ENCODE results near the gene ZNF749.

The ZNF749 gene

DNA sequence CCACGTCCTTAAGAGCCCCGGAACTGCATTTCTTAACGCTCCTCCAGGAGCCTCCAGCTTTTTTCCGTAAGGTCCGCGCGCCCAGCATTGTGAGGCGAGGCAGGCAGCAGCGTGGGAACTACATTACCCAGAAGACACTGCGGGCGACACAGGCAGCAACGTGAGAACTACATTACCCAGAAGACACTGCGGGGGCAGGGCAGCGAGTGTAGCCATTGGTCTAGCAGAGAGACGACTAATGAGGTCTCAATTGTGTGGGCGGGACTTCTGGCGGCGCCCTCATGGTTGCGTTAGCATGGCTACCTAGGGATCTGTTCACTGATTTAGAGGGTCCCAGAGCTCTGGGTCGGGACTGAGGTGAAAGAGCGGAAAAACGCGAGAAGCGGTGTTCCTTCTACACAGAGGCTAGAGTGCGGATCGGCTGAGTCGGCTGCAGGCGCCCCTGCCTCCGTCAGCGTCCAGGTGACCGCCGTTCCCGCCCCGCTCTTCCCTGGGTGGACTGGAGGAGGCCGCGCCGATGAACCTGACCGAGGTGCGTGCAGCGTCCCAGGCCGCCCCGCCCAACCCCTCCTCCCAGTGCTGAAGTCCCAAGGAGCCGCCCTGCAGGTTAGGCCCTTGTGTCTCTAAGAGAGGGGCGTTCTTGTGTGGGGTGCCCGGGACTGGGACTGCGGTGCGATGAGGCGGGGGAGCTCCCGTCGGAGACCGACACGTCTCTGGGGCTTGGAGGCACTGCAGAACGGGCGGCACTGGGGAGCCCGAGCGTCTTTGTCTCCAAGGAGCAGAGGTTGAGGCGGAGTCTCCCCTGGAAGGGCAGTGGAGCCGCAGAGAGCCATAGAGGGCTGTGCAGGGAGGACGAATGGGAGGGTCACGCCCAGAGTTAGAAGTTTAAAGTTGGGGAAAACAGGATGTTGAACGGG, at the start of gene ZNF749:
TSS of gene ZNF749 (plus strand) at position 264 of the 917 bp plus-strand sequence. CDS start at position 518, 254 bp downstream.
- DNase-seq, result peak; percentile 93

DNA sequence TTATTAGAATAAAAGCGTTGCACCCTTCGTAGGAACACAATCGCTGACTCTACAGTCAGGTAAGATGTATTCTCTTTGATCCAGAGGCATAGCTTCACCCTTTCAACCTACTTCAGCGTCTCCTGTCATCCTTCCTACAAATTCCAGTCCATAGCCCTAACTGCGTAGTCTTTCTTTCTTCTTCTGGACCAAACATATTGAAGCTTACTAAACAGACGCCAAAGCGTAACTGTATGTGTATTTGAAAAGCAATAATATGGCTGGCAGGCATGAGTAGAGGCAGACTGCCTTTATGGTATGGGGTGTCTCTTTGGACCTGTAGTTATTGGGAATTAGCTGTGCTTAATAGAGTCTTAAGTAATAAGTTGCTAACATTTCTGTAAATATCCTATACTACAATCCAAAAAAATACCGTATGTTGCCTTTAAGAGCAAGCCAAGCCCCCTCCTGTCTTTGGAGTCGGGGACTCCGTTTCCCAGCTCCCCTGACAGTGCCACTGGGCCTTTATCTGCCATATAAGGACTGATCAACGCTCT, 45.9 kb upstream of the ZNF749 start:
- DNase-seq, result no peak

DNA sequence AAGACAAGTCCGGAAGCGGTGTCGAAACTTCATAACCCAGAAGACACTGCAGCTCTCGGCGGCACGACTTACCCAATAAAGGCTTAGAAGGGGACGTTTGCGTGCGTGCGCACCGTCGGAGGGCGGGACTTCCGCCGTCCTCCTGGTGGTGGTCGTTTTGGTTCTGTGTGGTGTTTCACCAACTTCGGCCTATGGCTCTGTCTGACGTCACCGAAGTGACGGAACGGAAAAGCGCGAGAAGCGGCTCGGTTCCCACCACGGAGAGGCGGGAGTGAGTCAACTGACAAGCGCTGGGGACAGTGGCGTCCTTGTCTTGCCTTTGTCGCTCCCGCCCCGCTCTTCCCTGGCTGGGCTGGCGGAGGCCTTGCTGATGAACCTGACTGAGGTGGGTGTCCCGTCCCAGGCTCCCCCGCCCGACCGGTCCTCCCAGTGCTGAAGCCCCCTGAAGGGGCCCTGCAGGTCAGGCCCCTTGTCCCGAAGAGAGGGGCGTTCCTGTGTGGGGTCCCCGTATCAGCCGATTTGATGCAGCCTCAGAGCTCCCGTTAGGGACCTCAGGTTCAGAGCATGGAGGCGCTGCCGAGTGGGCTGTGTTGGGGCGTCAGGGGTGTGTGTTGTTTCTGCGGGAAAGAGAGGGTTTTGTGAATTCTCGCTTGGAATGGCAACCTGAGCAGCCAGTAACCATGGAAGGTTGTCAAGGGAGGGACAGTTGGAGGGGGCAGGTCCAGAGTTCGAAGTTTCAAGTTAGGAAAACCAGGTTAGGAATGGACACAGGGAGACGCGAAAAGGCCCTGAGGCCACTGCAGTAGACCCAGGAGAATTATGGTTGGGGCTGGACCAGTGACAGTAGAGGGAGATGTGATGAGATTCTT, 45.2 kb upstream of the ZNF749 start, which contains the start of gene ZNF548:
TSS of gene ZNF548 (plus strand) at position 125 of the 869 bp plus-strand sequence. CDS start at position 371, 246 bp downstream.
- peak; percentile 95 for DNase-seq

DNA sequence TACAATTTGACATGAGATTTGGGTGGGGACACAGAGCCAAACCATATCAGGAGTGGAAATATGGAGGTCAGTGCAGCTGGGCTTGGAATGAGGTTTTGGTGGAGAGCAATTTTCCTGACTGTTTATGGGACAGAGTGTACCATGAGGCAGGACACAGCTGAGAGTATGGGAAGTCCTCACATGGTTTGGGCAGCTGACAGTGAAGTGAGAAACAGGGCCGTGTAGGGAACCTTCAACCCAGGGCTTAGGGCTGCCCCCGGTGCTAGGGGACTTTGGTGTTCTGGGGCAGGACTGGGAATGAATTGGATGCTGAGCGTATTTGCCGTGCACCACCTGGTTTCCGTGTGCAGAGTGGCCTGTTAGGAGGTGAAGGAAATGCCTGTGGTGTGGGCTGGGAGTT, 39.4 kb upstream of the ZNF749 start:
- no peak for DNase-seq

DNA sequence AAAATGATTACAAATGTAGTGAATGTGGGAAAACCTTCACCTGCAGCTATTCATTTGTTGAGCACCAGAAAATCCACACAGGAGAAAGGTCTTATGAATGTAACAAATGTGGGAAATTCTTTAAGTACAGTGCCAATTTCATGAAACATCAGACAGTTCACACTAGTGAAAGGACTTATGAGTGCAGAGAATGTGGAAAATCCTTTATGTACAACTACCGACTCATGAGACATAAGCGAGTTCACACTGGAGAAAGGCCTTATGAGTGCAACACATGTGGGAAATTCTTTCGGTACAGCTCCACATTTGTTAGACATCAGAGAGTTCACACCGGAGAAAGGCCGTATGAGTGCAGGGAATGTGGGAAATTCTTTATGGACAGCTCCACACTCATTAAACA, 36.3 kb upstream of the ZNF749 start:
- no peak for DNase-seq

DNA sequence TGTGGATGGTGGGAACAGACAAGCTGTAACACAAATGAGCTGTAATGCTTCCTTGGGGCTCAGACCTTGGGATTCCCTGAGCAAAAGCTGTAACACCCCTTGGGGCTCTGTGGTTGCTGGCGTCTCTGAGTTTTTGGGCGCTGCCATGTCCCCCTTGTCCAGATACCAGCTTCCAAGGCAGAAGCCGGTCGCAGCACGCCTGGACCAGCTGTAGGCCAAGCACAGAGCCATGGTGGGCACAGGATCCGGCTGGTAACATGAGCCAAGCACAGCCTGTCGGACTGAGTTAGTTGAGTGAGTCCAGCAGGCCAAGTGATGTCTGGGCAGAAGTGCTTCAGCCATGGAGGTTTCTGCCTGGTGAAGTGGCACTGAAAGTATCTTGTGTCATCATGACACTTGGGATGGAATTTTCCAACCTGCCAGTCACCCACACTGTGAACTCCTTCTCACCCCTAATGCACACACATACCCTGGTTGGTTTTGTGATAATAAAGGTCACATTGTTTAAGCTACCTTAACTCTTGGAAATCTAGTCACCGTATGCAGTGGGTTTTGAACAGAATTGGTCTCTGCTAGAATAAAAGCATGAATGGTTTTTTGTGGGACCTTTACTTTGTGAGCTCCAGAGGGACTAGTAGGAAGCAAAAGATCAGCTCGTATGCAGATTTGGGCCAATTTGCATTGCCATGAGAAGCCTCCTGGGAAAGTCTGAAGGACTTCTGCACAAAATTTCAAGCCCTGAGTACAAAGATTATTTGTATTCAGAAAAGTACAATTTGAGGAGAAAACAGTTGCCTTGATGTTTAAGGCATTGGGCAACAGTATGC, 31.2 kb upstream of the ZNF749 start:
- DNase-seq, result no peak

DNA sequence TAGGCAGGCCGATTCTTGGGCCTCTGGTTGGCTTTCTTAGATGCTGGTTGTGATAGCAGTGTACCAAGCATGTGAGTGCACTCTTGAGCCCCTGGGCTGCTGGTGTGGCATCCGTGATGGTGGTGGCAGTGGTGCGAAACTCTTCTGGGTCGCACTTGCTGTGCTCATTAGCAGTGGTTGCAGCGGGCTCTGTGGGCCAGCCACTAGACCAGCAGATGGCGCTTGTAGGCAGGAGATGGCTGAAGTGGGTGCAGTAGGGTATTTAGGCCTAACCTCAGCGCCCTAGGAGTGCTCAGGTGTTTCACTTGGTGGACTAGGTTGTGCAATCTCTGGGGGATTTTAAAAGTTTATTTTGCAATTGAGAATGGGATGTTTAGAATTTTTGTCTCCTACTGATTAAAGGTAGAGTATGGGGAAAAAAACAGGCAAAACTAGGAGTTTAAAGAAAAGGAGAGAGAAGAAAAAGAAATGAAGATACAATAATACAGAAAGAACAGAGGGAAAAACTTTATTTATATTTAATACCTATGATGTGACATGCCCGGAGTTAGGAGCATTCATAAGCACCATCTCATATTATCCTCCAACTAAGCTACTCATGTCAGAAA, 28.5 kb upstream of the ZNF749 start:
- DNase-seq, result peak; percentile 62

DNA sequence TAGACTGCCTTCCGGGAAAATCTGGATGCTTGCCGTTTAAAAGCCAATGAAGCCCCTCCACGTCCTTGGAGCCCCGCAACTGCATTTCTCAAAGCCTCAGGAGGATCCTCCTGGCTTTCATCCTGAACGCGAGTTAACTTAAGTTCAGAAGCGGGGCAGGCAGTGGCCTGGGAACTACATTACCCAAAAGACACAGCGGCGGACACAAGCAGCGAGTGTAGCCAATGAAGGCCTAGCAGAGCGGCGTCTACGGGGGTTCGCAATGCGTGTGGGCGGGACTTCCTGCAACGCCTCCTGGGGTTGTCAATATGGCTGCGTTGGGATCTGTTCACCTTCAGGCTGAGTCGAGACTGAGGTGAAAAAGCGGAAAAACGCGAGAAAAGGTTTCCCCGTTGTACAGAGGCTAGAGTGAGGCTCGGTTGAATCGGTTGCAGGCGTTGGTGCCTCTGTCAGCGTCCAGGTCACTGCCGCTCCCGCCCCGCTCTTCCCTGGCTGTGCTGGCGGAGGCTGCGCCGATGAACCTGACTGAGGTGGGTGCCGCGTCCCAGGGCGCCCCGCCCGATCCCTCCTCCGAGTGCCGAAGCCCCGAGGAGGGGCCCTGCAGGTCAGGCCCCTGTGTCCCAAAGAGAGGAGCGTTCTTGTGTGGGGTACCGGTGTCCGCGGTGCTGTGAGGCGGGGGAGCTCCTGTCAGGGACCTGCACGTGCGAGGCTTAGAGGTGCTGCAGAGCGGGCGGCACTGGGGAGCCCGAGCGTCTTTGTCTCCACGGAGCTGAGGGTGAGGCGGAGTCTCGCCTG, 24.1 kb upstream of the ZNF749 start, which contains the start of gene ZNF17:
TSS of gene ZNF17 (plus strand) at position 285 of the 795 bp plus-strand sequence. CDS start 2,455 bp downstream, outside the sequence.
- DNase-seq, result peak; percentile 87

DNA sequence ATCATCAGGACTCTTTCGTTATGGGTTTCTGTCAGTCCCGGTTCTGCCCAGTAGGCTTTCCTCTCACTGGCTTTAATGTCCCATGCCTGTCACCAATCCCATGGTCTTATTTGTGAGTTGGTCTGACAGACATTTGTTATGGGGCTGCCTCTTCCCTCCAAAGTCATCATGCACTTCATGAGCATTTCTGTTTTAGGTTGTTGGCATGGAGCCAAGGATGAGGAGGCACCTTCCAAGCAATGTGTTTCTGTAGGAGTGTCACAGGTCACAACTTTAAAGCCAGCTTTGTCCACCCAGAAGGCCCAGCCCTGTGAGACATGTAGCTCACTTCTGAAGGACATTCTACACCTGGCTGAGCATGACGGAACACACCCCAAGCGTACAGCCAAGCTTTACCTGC, 15.7 kb upstream of the ZNF749 start:
- no peak for DNase-seq

DNA sequence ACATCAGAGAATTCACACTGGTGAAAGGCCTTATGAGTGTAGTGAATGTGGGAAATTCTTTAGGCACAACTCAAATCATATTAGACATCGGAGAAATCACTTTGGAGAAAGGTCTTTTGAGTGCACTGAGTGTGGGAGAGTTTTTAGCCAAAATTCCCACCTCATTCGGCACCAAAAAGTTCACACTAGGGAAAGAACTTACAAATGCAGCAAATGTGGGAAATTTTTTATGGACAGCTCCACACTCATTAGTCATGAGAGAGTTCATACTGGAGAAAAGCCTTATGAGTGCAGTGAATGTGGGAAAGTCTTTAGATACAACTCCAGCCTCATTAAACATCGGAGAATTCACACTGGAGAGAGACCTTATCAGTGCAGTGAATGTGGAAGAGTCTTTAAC, 14.1 kb upstream of the ZNF749 start:
- no peak for DNase-seq

DNA sequence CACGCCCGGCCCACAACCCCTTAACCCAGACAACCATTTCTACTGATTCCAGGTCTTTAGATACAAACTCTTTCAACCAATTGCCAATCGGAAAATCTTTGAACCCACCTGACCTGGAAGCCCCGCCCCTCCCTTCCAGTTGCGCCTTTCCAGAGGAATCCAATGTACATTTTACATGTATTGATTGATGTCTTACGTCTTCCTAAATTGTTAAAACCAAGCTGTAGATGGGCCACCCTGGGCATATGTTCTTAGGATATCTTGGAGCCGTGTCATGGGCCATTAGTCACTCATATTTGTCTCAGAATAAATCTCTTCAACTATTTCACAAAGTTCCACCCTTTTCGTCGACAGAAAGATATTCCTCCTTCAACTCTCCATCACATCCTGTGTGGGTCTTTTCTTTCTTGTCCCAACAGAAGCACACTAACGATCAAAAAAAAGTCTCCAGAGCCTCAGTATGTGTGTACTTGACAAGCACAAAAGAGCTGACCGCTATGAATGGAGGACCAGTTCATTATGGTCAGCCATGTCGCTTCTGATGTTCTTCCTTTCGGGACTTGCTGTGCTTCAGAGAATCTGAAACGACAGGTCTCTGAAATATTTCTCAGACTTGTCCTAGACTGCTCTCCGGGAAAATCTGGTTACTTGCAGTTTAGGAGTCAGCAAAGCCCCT, 601 bp upstream of the ZNF749 start:
- DNase-seq, result no peak

DNA sequence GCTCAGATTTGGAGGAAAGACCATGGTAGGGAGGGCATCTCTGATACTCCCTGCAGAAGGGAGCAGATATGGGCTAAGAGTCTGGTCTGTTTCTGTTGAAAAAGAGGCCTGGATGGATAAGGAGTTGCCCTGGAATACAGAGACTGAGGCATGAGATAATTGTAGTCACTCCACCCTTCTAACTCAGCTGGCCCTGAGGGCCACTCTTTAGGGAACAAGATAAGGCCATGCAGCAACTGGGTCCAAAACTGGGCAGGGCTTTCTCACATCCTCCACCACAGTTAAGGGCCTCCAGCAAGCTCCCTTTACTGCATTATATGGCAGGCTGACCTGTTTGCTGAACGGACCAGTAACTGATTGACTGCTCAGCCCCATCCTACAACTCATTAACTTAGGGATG, 1.3 kb downstream of the ZNF749 start:
- no peak for DNase-seq

DNA sequence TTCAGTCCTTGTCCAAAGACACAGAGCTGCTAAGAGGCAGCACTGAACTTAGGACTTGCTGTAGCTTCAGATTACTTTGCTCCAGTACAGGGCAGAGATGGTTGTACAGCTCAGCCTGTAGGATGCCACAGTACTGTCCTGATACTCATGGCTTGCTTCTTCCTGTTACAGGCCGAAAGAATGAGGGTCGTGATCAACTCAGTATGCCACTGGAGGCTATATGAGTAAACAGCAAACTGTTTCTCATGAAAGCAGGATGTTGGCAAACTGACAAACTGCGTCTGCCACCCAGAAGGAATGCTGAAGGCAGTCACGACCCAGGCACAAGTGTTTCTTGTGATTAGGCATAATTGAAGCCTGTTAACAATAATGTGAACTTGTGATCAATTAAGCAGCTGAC, 2.8 kb downstream of the ZNF749 start:
- DNase-seq, result no peak

DNA sequence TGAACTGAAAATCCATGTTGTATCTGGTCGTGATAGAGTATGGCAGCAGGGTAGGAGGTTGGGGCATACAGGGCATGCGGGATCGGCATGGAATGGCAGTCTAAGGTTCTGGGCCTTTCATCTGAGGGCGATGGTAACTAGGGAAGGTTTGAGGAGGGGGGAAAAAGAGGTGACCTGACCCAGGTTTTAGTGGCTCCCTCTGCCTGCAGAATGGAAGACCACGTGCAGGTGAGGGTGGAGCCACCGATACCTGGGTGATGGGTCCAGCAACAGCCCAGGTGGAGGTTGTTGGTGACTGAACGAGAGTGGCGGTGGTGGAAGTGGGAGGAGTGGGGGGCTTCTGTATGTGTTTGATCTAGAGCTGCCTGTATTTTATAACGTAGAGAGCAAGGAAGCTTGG, 3.8 kb downstream of the ZNF749 start:
- DNase-seq, result no peak

DNA sequence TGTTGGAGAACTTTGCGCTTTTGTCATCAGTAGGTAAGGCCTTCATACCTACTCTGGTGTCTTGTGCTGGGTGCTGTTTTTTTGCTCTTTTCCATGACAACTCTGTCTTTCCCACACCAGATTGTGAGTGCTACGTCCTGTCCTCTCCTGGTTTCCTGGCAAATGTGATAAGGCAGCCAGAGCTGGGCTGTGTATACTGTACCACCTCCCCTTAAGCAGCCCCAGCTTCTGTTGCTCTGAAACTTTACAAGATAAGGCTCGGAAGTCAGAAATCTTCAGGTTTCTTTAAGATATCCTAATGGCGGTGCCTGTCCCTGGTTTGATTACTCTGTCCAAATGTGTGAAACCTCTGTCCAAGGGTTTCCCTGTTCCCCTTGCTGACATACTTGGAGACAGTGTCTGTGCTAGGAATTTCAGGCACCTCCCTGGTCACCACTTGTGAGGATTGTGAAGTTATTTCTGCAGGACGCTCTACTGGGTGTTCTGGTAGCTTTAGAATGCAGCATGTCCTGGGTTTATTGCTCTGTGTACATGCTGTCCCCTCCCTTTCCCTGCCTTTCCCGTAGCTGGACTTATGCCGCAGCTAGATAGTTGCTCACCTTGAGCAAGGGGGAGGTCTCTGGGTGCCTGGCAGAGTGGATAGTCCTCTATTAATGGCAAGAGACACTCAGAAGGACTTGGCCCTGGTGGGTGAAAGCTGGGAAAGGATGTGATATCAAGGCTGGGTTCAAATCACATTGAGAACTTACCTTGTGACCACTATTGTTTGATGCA, 7.0 kb downstream of the ZNF749 start:
- DNase-seq, result no peak

DNA sequence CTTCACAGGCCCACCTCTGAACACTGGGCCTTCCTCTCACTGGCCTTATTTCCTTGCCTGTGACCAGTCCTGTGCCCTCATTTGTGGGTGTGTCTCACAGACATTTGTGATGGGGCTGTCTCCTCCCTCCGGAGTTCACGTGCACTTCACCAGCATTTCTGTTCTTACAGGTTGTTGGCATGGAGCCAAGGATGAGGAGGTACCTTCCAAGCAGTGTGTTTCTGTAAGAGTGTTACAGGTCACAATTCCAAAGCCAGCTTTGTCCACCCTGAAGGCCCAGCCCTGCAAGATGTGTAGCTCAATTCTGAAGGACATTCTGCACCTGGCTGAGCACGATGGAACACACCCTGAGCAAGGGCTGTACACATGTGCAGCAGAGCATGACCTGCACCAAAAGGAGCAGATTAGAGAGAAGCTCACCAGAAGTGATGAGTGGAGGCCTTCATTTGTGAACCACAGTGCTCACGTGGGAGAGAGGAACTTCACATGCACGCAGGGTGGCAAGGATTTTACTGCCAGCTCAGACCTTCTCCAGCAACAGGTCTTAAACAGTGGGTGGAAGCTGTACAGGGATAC, 8.1 kb downstream of the ZNF749 start:
- no peak for DNase-seq

DNA sequence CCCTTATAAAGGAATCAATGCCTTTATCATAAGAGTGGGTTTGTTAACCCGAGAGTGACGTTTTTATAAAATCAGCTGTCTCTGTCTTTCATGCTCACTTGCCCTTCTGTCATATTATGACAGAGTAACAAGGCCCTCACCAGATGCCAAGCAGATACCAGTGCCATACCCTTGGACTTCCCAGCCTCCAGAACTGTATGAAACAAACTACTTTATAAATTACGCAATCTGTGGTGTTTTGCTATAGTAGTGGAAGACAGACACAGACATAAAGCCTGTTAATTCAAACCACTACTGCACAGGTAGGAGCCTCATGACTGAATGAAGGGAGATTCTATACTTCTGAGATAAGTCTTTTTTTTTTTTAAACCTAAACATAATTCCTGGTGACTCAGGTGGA, 17.2 kb downstream of the ZNF749 start:
- DNase-seq, result no peak

DNA sequence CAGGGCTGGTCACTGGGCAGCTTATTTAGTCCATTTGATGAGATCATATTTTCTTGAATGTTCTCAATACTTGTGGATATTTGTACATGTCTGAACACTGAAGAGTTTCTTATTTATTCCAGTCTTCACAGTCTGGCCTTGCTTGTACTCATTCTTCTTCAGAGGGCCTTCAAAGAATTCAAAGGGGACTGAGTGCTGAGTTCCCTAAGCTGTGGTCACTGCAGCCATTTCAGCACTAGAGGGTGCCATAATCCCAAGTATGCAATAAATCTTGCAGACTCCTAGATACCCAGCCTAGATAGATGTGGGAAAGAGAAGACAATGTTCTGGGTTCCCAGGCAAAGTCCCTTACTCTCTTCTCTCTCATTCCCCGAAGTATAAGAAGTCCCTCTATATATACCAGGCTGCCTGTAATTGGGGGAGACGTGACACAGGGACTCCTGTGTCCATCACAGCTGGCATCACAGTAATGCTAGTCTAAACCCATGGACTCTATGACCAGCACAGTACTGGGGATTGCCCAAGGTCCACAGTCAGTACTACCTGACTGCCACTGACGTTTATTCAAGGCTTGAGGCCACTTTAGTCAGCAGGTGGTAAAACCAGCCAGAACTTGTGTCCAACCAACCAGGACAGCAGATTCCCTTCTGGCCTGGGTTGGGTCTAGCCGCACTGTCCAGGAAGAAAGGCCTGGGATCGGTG, 30.7 kb downstream of the ZNF749 start:
- DNase-seq, result no peak

DNA sequence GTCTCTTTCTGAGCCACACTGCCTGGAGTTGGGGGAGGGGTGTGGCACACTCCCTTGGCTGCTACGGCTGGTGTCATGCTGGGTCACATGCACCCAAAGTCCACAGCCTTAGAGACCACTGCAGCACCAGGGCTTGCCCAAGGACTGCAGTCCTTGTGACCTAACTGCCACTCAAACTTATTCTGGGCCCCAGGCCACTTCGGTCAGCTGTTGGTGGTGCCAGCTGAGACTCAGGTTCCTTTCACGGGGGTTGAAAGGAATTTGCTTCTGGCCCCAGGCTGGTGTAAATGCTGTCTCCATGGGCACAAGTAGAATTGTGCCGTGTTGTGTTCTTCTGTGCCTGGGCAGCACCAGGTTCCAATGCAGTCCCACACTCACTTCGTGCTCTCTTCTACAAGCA, 31.4 kb downstream of the ZNF749 start:
- DNase-seq, result no peak
